Panc1 (cell line): ENCODE results near the gene SLIT3. TPM values are rescaled to one million over a fixed set of nuclear protein-coding genes. Genes with fewer than 3 reads are reported as not detected.

Experiments
- ATAC-seq: fragments of 200-7000 bp; cut with Tn5 transposase; 2 replicates; pipeline ENCODE4 v1.9.1; 2020; ENCODE audit warnings: mild to moderate bottlenecking, moderate library complexity
- BruUV-seq: library from RNA; stranded (reverse); fragments of 400-500 nt; replicated peaks from 2 replicates; lab custom pipeline; 2021; lab: Mats Ljungman, UMichigan
- CTCF ChIA-PET: fragments of 300-600 bp; sonication (Branson Sonifier 250); formaldehyde crosslinking; loops from one replicate; lab custom pipeline; 2022; ENCODE audit warnings: antibody characterized with exemption; lab: Charles Lee
- POLR2A ChIA-PET: fragments of 300-600 bp; sonication (Branson Sonifier 250); formaldehyde crosslinking; loops from one replicate; lab custom pipeline; 2022; ENCODE audit warnings: antibody characterized with exemption; lab: Charles Lee
- DNase-seq: peaks from one replicate; pipeline ENCODE4 v3.0.0-alpha.2; 2010; ENCODE audit warnings: low read depth, low spot score
- H3K27ac ChIP-seq: 2 replicates; pipeline ENCODE4 v1.5.1; 2011; ENCODE audit warnings: mild to moderate bottlenecking, low read length, inconsistent platforms
- H3K27me3 ChIP-seq: fragments of 200-500 bp; sonication (Bioruptor generic); 2 replicates; pipeline ENCODE4 v1.6.0; 2014; ENCODE audit warnings: low read length, inconsistent platforms; ENCODE audit not compliant: control insufficient read depth, insufficient read depth
- H3K36me3 ChIP-seq: fragments of 200-500 bp; sonication (Bioruptor generic); 2 replicates; pipeline ENCODE4 v1.5.1; 2014; ENCODE audit warnings: inconsistent platforms, mild to moderate bottlenecking, low read length, moderate library complexity; ENCODE audit not compliant: control insufficient read depth, insufficient read depth
- H3K4me1 ChIP-seq: 2 replicates; pipeline ENCODE4 v1.5.1; 2011; ENCODE audit warnings: inconsistent platforms, mild to moderate bottlenecking, low read length, moderate library complexity; ENCODE audit not compliant: control insufficient read depth, insufficient read depth
- H3K4me3 ChIP-seq, 2 experiments: 2 replicates each; pipeline ENCODE4 v1.5.1; 2011 to 2012; ENCODE audit warnings: low read depth in 2 of 2, low read length in 2 of 2, mild to moderate bottlenecking in 2 of 2, inconsistent platforms in 1 of 2, moderate library complexity in 1 of 2
- H3K9me3 ChIP-seq: fragments of 200-500 bp; sonication (Bioruptor generic); 2 replicates; pipeline ENCODE4 v1.5.1; 2014; ENCODE audit warnings: low read depth, mild to moderate bottlenecking, inconsistent platforms, low read length, moderate library complexity; ENCODE audit not compliant: control insufficient read depth, insufficient read depth
- CTCF ChIP-seq: fragments of 450-650 bp; IDR thresholded peaks from 2 replicates; pipeline ENCODE4 v1.5.1; 2017; ENCODE audit warnings: mild to moderate bottlenecking
- POLR2AphosphoS5 ChIP-seq: IDR thresholded peaks from 2 replicates; pipeline ENCODE4 v1.6.1; 2012; ENCODE audit warnings: mild to moderate bottlenecking, low read depth, low read length, moderate library complexity
- REST ChIP-seq, 2 experiments: IDR thresholded peaks; 2 replicates each; pipeline ENCODE4 v1.6.1; 2011 to 2012; ENCODE audit warnings: low read depth in 2 of 2, control low read depth in 1 of 2, low read length in 1 of 2, mild to moderate bottlenecking in 1 of 2, moderate library complexity in 1 of 2; ENCODE audit not compliant: insufficient read depth in 1 of 2
- SIN3A ChIP-seq: IDR thresholded peaks from 2 replicates; pipeline ENCODE4 v1.6.1; 2012; ENCODE audit warnings: low read depth, mild to moderate bottlenecking, low read length, moderate library complexity, borderline replicate concordance; ENCODE audit not compliant: insufficient read depth
- TCF7L2 ChIP-seq: IDR thresholded peaks from 2 replicates; pipeline ENCODE4 v1.6.1; 2011; ENCODE audit warnings: mild to moderate bottlenecking, low read depth, low read length, inconsistent platforms
- in situ Hi-C: cut with HindIII; loops from 2 replicates; pipeline ENCODE4 v1.10.0; 2016; ENCODE audit warnings: low sequenced_read_pairs, low pct_unique_long_range_greater_than_20kb
- intact Hi-C: fragments of 100-400 bp; cut with micrococcal nuclease; formaldehyde crosslinking; loops from one replicate; pipeline ENCODE4 v1.10.0; 2022; ENCODE audit not compliant: unreplicated experiment
- total RNA-seq: library from RNA; stranded (reverse); gene quantifications from one replicate; pipeline ENCODE4 v1.2.1, GENCODE V29; 2021; ENCODE audit not compliant: unreplicated experiment

Gene SLIT3
- total RNA-seq, 1 experiment from 2014 or later, result 26.4 TPM

DNA sequence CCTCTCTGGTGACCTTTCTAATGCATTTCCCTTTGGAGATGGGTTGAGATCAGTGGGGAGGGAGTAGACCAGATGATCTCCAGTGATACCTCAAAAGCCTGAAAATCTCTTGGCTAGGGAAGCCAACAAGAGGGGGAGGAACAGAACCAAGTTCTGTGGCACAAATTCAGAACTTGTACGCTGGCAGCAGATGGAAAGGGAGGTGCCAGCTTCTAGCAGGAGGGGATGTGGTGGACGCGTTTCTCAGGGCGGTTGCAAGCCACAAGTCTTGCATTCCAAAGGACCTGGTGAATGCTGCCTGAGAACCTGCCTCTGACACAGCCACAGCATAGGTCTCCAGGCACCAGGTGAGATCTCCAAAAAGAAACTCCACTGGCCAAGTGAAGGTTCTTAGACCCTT is 13.4 kb downstream of the SLIT3 start:
- Histone ChIP-seq H3K4me3 (no peak overlapping the region), H3K27ac (no peak overlapping the region), H3K9me3 (no peaks in the 10 kb centered on the region), H3K27me3 (no peaks in the 10 kb centered on the region), H3K4me1 (no peaks in the 10 kb centered on the region), H3K36me3 (no peaks in the 10 kb centered on the region)
- POLR2A ChIA-PET, result no interaction called here
- TF ChIP-seq CTCF, result no peak
- TF ChIP-seq REST (IDR thresholded peaks at IDR 0.05; ENCODE audit: insufficient read depth in 1 of 2, low read depth in 2 of 2, low read length in 1 of 2), result no peak
- TF ChIP-seq SIN3A, result no peak
- TF ChIP-seq TCF7L2, result no peak
- no peak for TF ChIP-seq POLR2AphosphoS5
- intact Hi-C loops (no loop called here), in situ Hi-C loops (no loop called here)
- no TSS peak for BruUV-seq
- no peak for ATAC-seq
- CTCF ChIA-PET, result no interaction called here
- DNase-seq, result no peak

GRCh38 chr5:169286572-169287300 is 14.2 kb downstream of the SLIT3 start:
- H3K4me3 ChIP-seq, result no peak overlapping the region
- no peaks in the 10 kb centered on the region for H3K4me1 ChIP-seq
- no peak overlapping the region for H3K27ac ChIP-seq
- ATAC-seq, result no peak
- no peak for DNase-seq
- H3K9me3 ChIP-seq, result no peaks in the 10 kb centered on the region
- TF ChIP-seq CTCF (no peak), POLR2AphosphoS5 (no peak), TCF7L2 (no peak), REST (IDR thresholded peaks at IDR 0.05; ENCODE audit: insufficient read depth in 1 of 2, low read depth in 2 of 2, low read length in 1 of 2) (no peak), SIN3A (no peak)
- no peaks in the 10 kb centered on the region for H3K27me3 ChIP-seq
- ChIA-PET CTCF (no interaction called here), POLR2A (no interaction called here)
- H3K36me3 ChIP-seq, result no peaks in the 10 kb centered on the region
- in situ Hi-C loops (no loop called here), intact Hi-C loops (no loop called here)
- BruUV-seq, result no TSS peak
